ENCODE results near the gene EBP. TPM values are rescaled to one million over a fixed set of nuclear protein-coding genes. Genes with fewer than 3 reads are reported as not detected.

Gene EBP
- total and polyA plus RNA-seq, 9 of the 15 experiments (the other 6 are each of a cell fraction or from before 2014, with no cell fraction given): 228 to 987 (median 274) TPM

DNA sequence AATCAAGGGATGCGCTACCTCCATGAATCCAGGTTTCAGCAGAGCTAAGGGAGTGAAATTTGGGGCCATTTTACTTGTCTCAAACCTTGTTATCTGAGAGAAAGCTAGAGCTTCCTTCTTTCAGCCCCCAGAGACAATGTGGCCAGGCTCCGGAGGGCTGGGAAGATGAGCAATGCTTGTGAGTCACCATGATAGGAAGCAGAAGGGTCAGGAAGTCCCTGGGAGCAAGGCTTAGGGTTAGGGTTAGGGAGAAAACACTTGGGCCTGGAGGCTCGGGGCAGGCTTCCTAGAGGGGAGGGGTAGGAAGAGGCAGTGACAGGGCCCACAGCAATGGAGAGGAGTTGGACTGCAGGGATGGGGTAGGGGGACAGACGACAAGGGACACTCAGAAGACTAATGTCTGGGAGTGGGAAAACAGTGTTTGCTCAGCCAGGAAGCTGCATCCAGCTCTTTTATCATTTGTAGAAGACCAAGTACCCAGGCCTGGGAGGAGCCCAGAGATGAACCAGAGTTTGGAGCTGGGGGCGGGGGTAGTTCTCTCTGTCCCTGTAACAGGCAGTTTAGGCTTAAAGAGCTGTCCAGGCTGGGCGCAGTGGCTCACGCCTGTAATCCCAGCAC is 29.2 kb upstream of the EBP start (continued):
- TF ChIP-seq SETDB1 (IDR thresholded peaks at IDR 0.05; ENCODE audit: low read length) (no peak), E2F1 (CRISPR knock-in tag; IDR thresholded peaks at IDR 0.05) (no peak), ZNF143 (CRISPR knock-in tag; IDR thresholded peaks at IDR 0.05) (no peak), SOX6 (IDR thresholded peaks at IDR 0.05) (0 out of 2 replicates have a peak, but pooled peaks have one; percentile 13), FUS (optimal IDR thresholded peaks at IDR 0.05; ENCODE audit: low read depth, low read length) (no peak), ZNF12 (CRISPR knock-in tag; IDR thresholded peaks at IDR 0.05) (no peak), ELF2 (CRISPR knock-in tag; IDR thresholded peaks at IDR 0.05) (no peak), ZNF551 (CRISPR knock-in tag; IDR thresholded peaks at IDR 0.05) (no peak), HDAC8 (tag; IDR thresholded peaks at IDR 0.05) (no peak), PRMT5 (CRISPR knock-in tag; IDR thresholded peaks at IDR 0.05) (no peak), ZNF830 (CRISPR knock-in tag; IDR thresholded peaks at IDR 0.05) (no peak), ZNF398 (CRISPR knock-in tag; IDR thresholded peaks at IDR 0.05) (no peak), FOXK1 (CRISPR knock-in tag; IDR thresholded peaks at IDR 0.05; ENCODE audit: borderline replicate concordance) (no peak), NCOA2 (IDR thresholded peaks at IDR 0.05; ENCODE audit: partially characterized antibody in 2 of 2) (peak in 1 of 2 experiments; percentile 65), ZBTB17 (CRISPR knock-in tag; IDR thresholded peaks at IDR 0.05) (no peak), BCLAF1 (IDR thresholded peaks at IDR 0.05; ENCODE audit: borderline replicate concordance in 1 of 2, control insufficient read depth in 1 of 2, low read depth in 2 of 2, low read length in 1 of 2) (no peak), SFPQ (IDR thresholded peaks at IDR 0.05; ENCODE audit: low read depth, low read length) (no peak)
- TF ChIP-seq, protein P1, sequence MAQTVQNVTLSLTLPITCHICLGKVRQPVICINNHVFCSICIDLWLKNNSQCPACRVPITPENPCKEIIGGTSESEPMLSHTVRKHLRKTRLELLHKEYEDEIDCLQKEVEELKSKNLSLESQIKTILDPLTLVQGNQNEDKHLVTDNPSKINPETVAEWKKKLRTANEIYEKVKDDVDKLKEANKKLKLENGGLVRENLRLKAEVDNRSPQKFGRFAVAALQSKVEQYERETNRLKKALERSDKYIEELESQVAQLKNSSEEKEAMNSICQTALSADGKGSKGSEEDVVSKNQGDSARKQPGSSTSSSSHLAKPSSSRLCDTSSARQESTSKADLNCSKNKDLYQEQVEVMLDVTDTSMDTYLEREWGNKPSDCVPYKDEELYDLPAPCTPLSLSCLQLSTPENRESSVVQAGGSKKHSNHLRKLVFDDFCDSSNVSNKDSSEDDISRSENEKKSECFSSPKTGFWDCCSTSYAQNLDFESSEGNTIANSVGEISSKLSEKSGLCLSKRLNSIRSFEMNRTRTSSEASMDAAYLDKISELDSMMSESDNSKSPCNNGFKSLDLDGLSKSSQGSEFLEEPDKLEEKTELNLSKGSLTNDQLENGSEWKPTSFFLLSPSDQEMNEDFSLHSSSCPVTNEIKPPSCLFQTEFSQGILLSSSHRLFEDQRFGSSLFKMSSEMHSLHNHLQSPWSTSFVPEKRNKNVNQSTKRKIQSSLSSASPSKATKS (CRISPR knock-in tag; IDR thresholded peaks at IDR 0.05): no peak
